Osteoblast (primary cell): ENCODE measurements around the gene CACNA2D1. TPM values are rescaled to one million over a fixed set of nuclear protein-coding genes. Genes with fewer than 3 reads are reported as not detected.
A peak's percentile ranks its signal among the peaks of the same experiment; 100 is the strongest.

Experiments
- DNase-seq: peaks from one replicate; pipeline ENCODE4 v3.0.0; 2011; ENCODE audit warnings: low spot score, mixed read lengths; ENCODE audit not compliant: insufficient read length; ENCODE audit errors: missing footprints
- H2AFZ ChIP-seq: 2 replicates; pipeline ENCODE4 v1.6.0; 2011; ENCODE audit warnings: mild to moderate bottlenecking, low read length
- H3K27ac ChIP-seq: 2 replicates; pipeline ENCODE4 v1.5.1; 2011; ENCODE audit warnings: mild to moderate bottlenecking, low read depth, low read length, moderate library complexity
- H3K27me3 ChIP-seq: 2 replicates; pipeline ENCODE4 v1.6.0; 2012; ENCODE audit warnings: mild to moderate bottlenecking, control low read depth, inconsistent platforms, low read length, moderate library complexity; ENCODE audit not compliant: insufficient read depth
- H3K36me3 ChIP-seq: 2 replicates; pipeline ENCODE4 v1.5.1; 2011; ENCODE audit warnings: mild to moderate bottlenecking, low read length, control low read depth, moderate library complexity; ENCODE audit not compliant: insufficient read depth
- H3K4me1 ChIP-seq: 2 replicates; pipeline ENCODE4 v1.5.1; 2011; ENCODE audit warnings: mild to moderate bottlenecking, low read length, control low read depth, moderate library complexity; ENCODE audit not compliant: insufficient read depth
- H3K4me2 ChIP-seq: 2 replicates; pipeline ENCODE4 v1.6.0; 2011; ENCODE audit warnings: mild to moderate bottlenecking, low read length; ENCODE audit not compliant: insufficient read depth
- H3K4me3 ChIP-seq: fragments of 200-600 bp; sonication (generic); 3 replicates; pipeline ENCODE4 v1.5.1; 2012; ENCODE audit warnings: mild to moderate bottlenecking, low read length, inconsistent platforms; ENCODE audit not compliant: insufficient read depth
- H3K79me2 ChIP-seq: 2 replicates; pipeline ENCODE4 v1.6.0; 2012; ENCODE audit warnings: mild to moderate bottlenecking, low read length, control low read depth, inconsistent platforms; ENCODE audit not compliant: insufficient read depth
- H3K9me3 ChIP-seq: 2 replicates; pipeline ENCODE4 v1.5.1; 2011; ENCODE audit warnings: low read depth, low read length, control low read depth
- H4K20me1 ChIP-seq: 2 replicates; pipeline ENCODE4 v1.6.0; 2012; ENCODE audit warnings: mild to moderate bottlenecking, low read length, control low read depth; ENCODE audit not compliant: insufficient read depth
- CTCF ChIP-seq: IDR thresholded peaks from 2 replicates; pipeline ENCODE4 v1.5.1; 2011; ENCODE audit warnings: mild to moderate bottlenecking, low read depth, low read length, moderate library complexity; ENCODE audit errors: extremely low read depth
- total RNA-seq: library from RNA; depleted of rRNA; stranded (reverse); fragments of >200 nt; gene quantifications from 2 replicates; pipeline ENCODE4 v1.2.3, GENCODE V29; 2012

The CACNA2D1 gene
- total RNA-seq, 1 donor = 145 TPM

DNA sequence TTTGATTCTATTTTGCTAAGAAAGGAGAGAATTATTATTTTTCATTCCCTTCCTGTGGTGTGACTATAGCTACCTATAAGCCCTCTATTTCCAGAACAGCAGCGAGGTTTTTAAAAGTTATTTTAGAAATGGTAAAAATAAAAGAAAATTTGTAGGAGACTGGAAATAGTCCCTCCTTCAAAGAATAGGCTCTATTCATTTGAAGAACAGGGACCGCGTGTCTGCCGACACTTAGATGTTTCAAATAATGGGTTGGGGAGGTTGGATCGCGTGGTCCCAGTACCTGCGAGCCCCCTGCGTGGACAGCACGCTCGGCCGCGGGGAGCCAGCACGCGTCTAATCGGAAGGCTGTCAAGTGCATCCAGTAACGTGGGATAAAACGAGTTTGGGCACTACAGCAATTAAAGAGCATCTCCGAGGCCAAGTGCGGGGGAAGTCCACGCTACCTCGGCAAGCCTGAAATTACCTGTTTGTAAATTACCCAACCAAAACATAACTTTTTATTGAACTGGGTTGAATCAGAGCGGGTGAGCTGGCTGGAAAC lies 1.0 kb downstream of the CACNA2D1 start:
- no peaks in the 10 kb centered on the region for H3K36me3 ChIP-seq
- H3K27ac ChIP-seq = peak overlapping the region; percentile 63
- H3K4me3 ChIP-seq = peak overlapping the region; percentile 94
- peak overlapping the region; percentile 88 for H3K4me2 ChIP-seq
- DNase-seq = peak; percentile 82
- peak overlapping the region; percentile 40 for H2AFZ ChIP-seq
- peaks cover 18% of the 10 kb centered on the region for H3K4me1 ChIP-seq
- TF ChIP-seq CTCF = no peak
- no peaks in the 10 kb centered on the region for H3K27me3 ChIP-seq
- H3K79me2 ChIP-seq = peaks cover 50% of the 10 kb centered on the region
- H4K20me1 ChIP-seq = peaks cover 33% of the 10 kb centered on the region
- H3K9me3 ChIP-seq = no peaks in the 10 kb centered on the region

- peaks cover 18% of the 10 kb centered on the region for H3K4me1 ChIP-seq
- peak overlapping the region; percentile 88 for H3K4me2 ChIP-seq
- peaks cover 56% of the 10 kb centered on the region for H3K79me2 ChIP-seq
- no peak for TF ChIP-seq CTCF
- no peaks in the 10 kb centered on the region for H3K27me3 ChIP-seq
- H3K4me3 ChIP-seq = peak overlapping the region; percentile 94
- H4K20me1 ChIP-seq = peaks cover 39% of the 10 kb centered on the region
- H3K36me3 ChIP-seq = no peaks in the 10 kb centered on the region
- peak; percentile 48 for DNase-seq
- no peaks in the 10 kb centered on the region for H3K9me3 ChIP-seq
- H2AFZ ChIP-seq = no peak overlapping the region
- H3K27ac ChIP-seq = no peak overlapping the region
Measured at GRCh38 chr7:82441669-82442478, 1.7 kb downstream of the CACNA2D1 start.

DNA sequence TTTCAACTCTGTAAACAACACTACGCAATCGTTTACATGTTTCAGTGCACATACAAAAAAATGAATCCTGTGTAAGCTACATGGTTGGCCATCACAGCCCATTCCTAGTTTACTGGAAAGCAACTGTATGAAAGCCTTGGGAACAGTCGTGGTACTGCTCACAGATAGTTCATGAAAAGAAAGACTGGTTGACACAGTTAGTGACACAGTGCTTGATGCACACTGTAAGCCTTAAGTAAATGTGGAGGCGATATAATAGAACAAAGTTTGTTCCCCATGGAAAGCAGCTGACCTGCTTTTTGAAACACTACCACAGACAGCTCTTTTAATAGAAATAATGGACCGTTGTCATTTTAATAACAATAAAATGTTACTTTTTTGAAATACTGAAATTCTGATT lies 5.1 kb downstream of the CACNA2D1 start:
- Histone ChIP-seq H3K9me3 (no peaks in the 10 kb centered on the region), H3K4me3 (no peak overlapping the region), H3K4me1 (peaks cover 11% of the 10 kb centered on the region), H3K4me2 (no peak overlapping the region), H3K79me2 (peaks cover 78% of the 10 kb centered on the region), H3K27ac (no peak overlapping the region), H2AFZ (no peak overlapping the region), H3K36me3 (no peaks in the 10 kb centered on the region), H4K20me1 (peaks cover 55% of the 10 kb centered on the region), H3K27me3 (no peaks in the 10 kb centered on the region)
- TF ChIP-seq CTCF = no peak
- no peak for DNase-seq

GRCh38 chr7:82435769-82436168 lies 7.8 kb downstream of the CACNA2D1 start:
- no peak overlapping the region for H2AFZ ChIP-seq
- no peaks in the 10 kb centered on the region for H3K27me3 ChIP-seq
- no peak for TF ChIP-seq CTCF

More at GRCh38 chr7:82435769-82436168, 7.8 kb downstream of the CACNA2D1 start:
- H3K4me2 ChIP-seq = no peak overlapping the region
- H3K79me2 ChIP-seq = peaks cover 71% of the 10 kb centered on the region
- H3K4me3 ChIP-seq = no peak overlapping the region
- H3K4me1 ChIP-seq = peaks cover 7% of the 10 kb centered on the region
- H3K36me3 ChIP-seq = peaks cover 4% of the 10 kb centered on the region
- H3K27ac ChIP-seq = no peak overlapping the region
- DNase-seq = no peak
- H3K9me3 ChIP-seq = no peaks in the 10 kb centered on the region
- H4K20me1 ChIP-seq = peaks cover 40% of the 10 kb centered on the region
